ENCODE results near the gene ADGRL3. TPM values are rescaled to one million over a fixed set of nuclear protein-coding genes. Genes with fewer than 3 reads are reported as not detected.

Gene ADGRL3
- total RNA-seq, 1 donor from 2014 or later, result 6.1 TPM

- DNase-seq, result no peak
- no peak overlapping the region for H3K27ac ChIP-seq (replicated peaks)
- H3K9me3 ChIP-seq (replicated peaks), result peaks cover 17% of the 10 kb centered on the region
- intact Hi-C loops (cut with micrococcal nuclease), result no loop called here
- H3K36me3 ChIP-seq, result no peaks in the 10 kb centered on the region
- no peak overlapping the region for H3K4me3 ChIP-seq
- H3K4me1 ChIP-seq, result no peaks in the 10 kb centered on the region
- H3K27me3 ChIP-seq (ENCODE audit: low read depth), result no peaks in the 10 kb centered on the region
- TF ChIP-seq CTCF (IDR thresholded peaks at IDR 0.05; ENCODE audit: borderline replicate concordance), result no peak
These were observed 120.5 kb downstream of the ADGRL3 start for GRCh38 chr4:61320631-61321030.

GRCh38 chr4:61332693-61333092 lies 132.6 kb downstream of the ADGRL3 start:
- intact Hi-C loops (cut with micrococcal nuclease), result no loop called here
- no peak for TF ChIP-seq CTCF (IDR thresholded peaks at IDR 0.05; ENCODE audit: borderline replicate concordance)
- Histone ChIP-seq H3K27me3 (ENCODE audit: low read depth) (no peaks in the 10 kb centered on the region), H3K36me3 (no peaks in the 10 kb centered on the region), H3K9me3 (replicated peaks) (peaks cover 22% of the 10 kb centered on the region), H3K4me3 (no peak overlapping the region), H3K4me1 (no peaks in the 10 kb centered on the region), H3K27ac (replicated peaks) (no peak overlapping the region)
- no peak for DNase-seq

- Histone ChIP-seq H3K27me3 (ENCODE audit: low read depth) (no peaks in the 10 kb centered on the region), H3K4me3 (no peak overlapping the region), H3K27ac (replicated peaks) (no peak overlapping the region), H3K36me3 (no peaks in the 10 kb centered on the region), H3K4me1 (no peaks in the 10 kb centered on the region), H3K9me3 (replicated peaks) (peaks cover 22% of the 10 kb centered on the region)
- intact Hi-C loops (cut with micrococcal nuclease), result no loop called here
- no peak for DNase-seq
- no peak for TF ChIP-seq CTCF (IDR thresholded peaks at IDR 0.05; ENCODE audit: borderline replicate concordance)
These were observed 133.4 kb downstream of the ADGRL3 start for GRCh38 chr4:61333490-61333889.

- DNase-seq, result no peak
- H3K4me3 ChIP-seq, result no peak overlapping the region
- intact Hi-C loops (cut with micrococcal nuclease), result no loop called here
- no peak overlapping the region for H3K27ac ChIP-seq (replicated peaks)
- TF ChIP-seq CTCF (IDR thresholded peaks at IDR 0.05; ENCODE audit: borderline replicate concordance), result no peak
- no peaks in the 10 kb centered on the region for H3K36me3 ChIP-seq
- H3K4me1 ChIP-seq, result no peaks in the 10 kb centered on the region
- H3K27me3 ChIP-seq (ENCODE audit: low read depth), result no peaks in the 10 kb centered on the region
- peaks cover 7% of the 10 kb centered on the region for H3K9me3 ChIP-seq (replicated peaks)
These were observed 135.2 kb downstream of the ADGRL3 start for GRCh38 chr4:61335241-61335763.

GRCh38 chr4:61336488-61336887 lies 136.4 kb downstream of the ADGRL3 start:
- Histone ChIP-seq H3K27me3 (ENCODE audit: low read depth) (no peaks in the 10 kb centered on the region), H3K9me3 (replicated peaks) (no peaks in the 10 kb centered on the region), H3K4me1 (no peaks in the 10 kb centered on the region), H3K36me3 (no peaks in the 10 kb centered on the region), H3K27ac (replicated peaks) (no peak overlapping the region), H3K4me3 (no peak overlapping the region)
- no peak for TF ChIP-seq CTCF (IDR thresholded peaks at IDR 0.05; ENCODE audit: borderline replicate concordance)
- no peak for DNase-seq
- intact Hi-C loops (cut with micrococcal nuclease), result no loop called here
